Activated CD4-positive, CD25-positive, alpha-beta regulatory T cell treated with anti-CD3 and anti-CD28 coated beads, Interleukin-2, amount 50 U/mL, for 24 hours (primary cell): ENCODE measurements around the gene PHC2.
"Not testable (repeated sequence)": the region's sequence is repeated elsewhere in the genome, so short reads cannot be mapped to it uniquely, and the experiment has no call there.

ENCODE experiments used
- ATAC-seq, 2 donors: fragments of 150-1000 bp; cut with Tn5 transposase; one replicate each; pipeline ENCODE4 v1.10.0; 2021; ENCODE audit warnings: mild to moderate bottlenecking in 1 of 2, moderate library complexity in 1 of 2

The PHC2 gene

DNA sequence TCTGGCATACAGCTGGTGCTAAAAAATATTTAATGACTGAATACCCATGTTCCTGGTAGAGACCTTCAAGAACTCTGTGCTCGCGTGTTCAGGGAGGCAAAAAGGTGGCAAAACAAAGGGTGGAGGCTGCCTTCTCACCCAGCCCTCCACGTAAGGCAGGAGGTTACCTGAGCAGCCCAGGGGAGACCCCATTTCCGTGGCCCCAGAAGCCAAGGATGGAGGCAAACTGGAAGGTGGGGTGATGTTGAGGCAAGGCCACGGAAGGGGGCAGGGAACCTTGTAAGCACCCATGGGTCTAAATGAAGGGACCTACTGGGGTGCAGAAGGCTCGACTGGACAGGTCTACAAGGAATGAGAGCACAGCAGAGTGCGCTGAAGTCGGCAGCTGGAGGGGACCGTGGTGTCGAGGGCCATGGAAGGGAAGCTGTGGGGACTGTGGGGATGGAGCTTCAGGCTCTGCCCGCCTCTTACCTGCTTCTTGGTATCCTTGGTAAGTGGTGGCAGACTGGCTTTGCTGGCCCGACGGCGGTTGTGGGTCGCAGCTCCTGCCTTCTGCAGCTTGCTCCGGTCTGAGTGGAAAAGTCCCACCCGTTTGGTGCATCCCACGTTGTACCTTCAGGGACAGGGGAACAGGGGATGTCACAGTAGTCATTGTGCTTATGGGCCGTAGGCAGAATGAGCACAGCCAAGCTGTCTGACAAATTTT, 101.1 kb downstream of the PHC2 start:
- ATAC-seq: no peak

DNA sequence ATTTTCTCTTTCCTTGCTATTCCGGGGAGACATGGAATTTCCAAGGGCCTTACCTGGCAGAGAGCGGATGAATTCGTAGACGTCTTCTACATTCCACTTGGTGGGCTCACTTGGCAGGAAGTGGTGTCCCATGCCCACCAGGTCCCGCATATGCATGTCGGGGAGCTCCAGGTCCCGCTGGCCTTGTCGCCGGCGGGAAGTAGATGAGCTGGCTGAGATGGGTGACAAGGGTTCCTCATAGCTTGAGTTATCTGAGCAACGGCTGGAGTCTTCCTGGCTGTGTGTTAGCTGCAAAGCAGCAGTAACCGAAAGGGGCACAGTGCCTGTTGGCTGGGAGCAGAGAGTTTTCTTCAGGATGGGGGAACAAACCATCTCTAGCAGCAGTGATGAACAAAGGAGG, 102.1 kb downstream of the PHC2 start:
- no peak for ATAC-seq

DNA sequence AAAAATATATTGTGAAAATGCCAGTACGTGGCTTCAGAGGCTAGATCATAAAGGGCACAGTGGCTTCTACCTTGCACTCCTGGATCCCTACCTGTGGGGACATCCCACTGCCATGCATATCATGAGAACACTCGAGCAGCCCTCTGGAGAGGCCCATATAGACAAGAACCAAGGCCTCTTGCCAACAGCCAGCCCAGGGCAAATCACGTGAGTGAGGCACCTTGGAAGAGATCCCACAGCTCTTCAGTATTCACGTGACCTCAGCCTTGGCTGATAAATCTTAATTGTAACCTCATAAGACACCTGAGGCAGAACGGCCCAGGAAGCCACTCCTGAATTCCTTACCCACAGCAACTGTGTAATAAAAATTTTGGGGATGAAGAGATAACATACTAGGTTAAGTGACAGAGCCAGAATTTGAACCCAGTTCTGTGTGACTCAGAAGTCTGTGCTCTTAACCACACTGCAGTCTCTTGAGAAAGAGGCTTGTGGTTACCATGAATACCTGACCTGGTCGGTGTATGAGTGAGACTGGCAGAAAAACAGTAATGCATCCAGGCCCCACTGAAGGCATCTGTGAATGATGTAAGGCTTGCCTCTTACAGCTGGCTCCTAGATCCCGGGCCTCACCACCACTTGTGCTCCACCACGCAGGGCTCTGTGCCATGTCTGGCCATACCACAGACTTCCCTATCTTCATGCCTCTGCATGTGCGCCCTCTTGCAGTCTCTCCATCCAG, 103.1 kb downstream of the PHC2 start:
- peak in 1 of 2 donors; percentile 33 for ATAC-seq

DNA sequence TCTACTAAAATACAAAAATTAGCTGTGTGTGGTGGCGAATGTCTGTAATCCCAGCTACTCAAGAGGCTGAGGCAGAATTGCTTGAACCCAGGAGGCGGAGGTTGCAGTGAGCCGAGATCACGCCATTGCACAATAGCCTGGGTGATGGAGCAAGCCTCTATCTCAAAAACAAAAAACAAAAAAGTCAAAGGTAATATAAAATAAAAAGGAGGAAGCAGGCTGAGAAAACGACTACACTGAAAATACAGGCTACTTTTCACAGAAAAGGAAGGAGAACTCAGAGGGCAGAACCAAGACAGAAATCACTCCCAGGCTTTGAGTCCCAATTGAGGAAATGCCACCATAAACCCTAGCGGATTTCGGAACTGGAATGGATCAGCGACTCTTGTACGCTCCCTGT, 104.1 kb downstream of the PHC2 start:
- ATAC-seq: no peak

DNA sequence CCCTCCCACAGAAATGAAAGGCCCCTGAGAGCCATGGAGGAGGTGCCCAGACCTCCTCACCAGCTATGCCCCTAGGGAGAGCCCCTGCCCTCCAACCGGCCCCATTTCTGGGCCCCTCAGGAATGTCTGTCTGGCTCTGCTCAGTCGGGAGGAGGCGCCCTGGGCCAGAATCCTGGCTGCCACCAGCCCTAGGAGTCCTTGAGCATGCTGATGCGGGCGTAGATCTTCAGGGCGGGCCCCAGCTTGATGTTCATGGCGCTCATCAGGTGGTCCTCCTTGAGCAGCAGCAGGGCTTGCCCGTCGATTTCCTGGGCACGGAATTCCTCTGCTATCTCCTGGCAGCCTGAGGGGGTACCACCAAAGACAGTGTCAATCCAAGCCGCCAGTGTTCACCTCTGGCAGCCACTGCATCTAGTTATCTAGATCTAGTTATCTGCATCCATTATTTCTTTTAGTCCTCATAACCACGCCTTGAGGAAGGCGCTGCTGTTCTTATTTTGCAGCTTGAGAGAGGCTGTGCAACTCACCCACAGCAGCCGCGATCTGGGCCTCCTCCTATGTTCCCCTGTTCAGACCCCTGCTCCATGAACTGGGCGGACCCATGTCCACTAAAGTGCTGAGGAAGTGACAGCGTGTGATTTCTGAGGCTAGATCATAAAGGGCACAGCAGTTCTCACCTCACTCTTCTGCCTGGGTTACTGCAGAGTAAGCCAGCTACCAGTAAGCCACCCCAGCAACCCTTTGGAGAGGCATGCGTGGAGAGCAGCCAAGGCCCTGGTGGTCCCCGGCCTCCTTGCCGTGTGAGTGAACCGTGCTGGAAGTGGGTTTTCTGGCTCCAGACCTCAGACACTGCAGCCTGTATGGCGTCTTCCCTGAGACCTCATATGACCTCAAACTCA, 106.0 kb downstream of the PHC2 start:
- ATAC-seq: no peak

DNA sequence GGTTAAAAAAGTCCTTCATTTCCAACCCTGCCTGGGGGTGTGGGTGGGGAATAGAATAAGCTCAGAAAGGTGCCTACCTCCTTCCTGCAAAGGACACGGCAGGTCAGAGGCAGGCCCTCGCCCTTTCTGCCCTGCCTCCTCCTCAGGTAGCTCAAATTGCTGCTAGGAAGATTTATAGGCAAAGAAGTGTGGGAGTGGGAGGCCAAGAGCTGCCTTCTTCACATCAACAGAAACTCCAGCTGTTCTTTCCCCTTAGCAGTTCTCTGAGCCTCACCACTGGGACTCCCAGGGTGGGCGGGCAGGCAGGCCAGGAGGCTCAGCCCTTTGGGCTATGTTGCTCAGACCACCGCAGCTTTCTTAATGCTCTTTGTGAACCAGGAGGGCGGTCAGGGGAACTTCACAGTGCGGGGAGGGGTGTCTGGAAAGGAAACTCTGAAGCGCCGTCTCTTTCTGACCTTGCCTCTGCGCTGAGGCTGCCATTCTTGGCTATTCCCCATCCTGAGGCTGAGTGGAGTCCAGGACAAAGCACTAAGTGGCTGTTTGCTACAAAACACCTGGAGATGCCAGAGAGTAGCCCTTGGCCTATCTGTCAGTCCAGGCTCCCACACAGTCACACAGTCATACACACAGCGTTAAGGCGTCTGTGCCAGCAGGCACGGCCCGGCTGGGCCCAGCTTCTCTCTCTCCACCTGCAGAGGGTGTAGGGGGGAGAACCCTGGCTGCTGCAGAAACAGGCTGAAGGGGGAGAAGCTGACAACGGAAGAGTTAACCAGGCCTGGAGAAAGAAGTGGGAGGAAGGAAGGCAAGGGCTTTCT, 107.0 kb downstream of the PHC2 start:
- no peak for ATAC-seq

DNA sequence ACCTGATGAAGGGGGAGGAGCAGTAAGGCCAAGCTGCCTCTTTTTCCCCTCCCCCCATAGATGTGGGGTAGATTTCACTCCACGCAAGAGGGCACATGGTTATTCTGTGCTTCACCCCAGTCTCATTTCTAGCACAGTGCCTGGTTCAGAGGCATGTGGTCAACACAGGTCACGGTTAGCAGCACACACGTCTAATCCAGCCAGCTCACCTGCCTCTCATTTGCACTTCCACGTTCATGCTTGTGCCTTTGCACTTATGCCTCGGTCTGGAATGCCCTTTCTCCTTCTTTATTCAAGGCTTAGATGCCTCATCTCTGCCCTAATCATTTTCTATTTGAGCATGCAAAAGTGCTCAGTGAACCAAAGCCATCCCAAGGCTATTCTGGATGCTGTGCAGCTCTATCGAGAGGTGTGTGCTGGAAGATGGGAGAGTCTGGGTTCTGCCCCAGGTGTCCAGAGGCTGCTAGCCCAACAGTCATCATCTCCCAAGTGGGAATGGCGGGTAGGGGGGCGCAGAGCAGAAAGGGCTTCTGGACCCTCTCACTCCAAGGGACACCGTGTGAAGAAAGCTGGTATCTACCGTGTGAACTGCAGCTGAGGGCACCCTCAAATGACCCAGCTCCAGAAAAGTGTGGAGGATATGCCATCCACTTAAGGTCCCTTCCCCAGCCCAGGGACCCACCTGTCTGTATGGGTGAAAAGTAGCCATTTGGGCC, 107.9 kb downstream of the PHC2 start:
- ATAC-seq: no peak

DNA sequence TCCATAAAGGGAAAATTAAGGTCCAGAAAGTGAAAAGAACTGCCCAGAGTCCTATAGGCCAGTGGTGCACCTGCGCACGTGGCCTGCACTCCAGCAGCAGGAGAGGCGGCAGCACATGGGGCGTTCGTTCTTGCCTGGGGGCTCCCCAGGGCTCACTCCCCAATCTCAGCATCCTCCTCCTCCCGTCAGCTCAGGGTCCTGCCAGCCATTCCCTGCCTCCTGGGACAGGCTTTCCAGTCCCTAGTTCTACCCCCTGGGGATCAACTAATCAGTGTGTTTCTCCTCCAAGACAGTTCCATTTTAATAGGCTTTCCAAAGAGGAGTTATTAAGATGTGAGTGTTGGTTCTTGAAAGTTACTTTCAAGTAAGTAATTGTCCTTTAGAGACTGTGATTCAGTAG, 108.8 kb downstream of the PHC2 start:
- no peak for ATAC-seq

DNA sequence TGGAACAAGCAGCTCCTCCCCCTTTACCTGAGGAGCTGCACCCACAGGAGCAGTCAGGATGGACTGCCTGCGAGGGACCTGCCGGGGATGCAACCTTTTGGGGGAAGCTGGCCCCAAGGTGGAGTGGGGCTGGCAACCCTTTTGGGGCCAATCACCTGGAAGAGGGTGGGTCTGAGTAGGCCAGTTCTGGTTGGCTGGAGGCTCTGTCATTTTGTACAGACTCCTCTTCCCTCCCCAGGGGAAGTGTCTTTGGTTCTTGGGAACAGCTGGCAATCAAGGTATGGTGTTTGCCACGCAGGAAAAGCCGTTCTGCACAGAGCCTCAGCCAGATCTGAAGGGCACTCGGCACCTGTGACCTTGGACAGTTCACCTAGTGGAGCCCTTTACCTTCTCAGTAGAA, 109.7 kb downstream of the PHC2 start:
- no peak for ATAC-seq

DNA sequence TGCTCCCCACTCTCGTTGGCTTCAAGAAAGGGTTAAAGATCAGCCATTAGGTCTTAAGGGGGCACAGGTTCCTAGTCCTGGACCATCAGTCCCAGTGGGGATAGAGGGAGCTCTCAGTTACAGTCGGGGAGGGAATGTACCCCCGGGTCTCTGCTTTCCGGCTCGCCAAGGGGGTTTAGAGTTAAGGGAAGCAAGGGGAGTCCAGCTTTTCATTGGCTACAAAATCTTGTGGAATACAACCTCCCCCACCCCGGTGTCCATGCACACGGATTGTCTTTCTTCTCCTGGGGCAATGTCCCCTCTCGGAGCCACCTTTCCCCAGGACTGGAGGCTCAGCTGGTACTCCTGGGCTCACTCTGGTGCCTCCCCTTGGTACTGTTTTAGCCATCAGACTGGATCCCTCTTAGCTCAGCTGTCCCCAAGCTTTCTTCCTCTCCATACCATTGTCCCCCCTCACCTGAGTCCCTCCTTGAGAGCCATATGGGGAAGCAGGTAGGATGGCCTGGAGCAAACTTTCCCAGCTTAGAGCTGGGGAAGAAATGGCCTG, 110.2 kb downstream of the PHC2 start, which contains the start of gene A3GALT2:
Gene A3GALT2 (minus strand): TSS at position 480 of the 547 bp plus-strand sequence. CDS start 0 bp downstream, at position 480.
- ATAC-seq: no peak

DNA sequence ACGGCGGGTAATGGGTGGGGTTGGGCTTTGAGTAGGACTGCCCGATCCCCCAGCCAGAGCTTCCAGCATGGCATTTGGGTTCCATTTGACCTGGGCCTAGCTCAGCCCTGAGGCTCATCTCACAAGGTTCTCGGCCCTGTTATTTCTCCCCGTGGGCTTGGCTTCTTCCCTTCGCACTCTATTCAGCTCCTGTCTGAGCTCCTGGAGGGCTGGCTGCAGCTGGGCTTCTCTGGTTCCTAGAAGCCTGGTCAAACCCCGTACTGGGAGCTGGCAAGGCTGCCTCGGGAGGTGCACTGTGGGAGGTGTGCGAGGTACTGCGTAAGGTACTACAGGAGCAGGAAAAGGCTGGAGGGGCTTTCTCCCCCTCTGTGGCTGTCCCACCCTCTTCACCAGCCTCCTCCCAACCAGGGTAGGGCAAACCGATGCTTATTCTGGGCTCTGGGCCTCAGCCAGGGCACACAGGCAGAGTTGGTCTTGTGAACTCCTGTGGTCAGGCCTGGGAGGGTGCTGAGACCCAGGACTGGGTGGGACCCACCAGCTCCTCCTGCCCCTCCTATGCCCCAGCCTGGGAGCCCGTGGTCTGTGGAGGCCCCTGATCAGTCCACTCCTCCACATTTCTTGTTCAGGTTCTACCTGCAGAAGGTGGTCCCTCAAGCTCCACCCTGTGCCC, 110.8 kb downstream of the PHC2 start:
- ATAC-seq: no peak

DNA sequence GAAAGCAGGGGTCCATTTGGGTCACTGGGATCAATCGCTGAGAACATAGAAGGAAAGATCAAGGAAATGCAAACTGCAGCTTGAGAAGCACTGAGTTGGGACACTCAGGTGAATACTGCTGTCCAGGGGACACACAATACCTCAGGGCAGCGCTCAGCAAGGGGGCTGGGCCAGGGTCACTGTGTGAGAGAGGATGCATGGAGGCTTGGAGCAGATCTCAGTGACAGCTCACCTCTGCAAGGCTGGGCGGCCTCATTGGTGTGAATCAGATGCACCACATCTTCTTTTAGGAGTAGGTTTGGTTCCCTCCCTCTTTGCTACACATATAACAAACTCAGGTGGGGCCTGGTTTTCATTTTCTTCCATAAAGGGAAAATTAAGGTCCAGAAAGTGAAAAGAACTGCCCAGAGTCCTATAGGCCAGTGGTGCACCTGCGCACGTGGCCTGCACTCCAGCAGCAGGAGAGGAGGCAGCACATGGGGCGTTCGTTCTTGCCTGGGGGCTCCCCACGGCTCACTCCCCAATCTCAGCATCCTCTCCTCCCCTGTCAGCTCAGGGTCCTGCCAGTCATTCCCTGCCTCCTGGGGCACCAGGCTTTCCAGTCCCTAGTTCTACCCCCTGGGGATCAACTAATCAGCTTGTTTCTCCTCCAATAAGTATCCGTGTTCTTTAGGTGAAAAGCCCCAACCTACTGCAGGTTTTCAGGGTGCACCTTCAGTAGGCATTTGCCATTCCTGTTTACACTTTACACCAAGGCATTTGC, 111.5 kb downstream of the PHC2 start:
- ATAC-seq: no peak

DNA sequence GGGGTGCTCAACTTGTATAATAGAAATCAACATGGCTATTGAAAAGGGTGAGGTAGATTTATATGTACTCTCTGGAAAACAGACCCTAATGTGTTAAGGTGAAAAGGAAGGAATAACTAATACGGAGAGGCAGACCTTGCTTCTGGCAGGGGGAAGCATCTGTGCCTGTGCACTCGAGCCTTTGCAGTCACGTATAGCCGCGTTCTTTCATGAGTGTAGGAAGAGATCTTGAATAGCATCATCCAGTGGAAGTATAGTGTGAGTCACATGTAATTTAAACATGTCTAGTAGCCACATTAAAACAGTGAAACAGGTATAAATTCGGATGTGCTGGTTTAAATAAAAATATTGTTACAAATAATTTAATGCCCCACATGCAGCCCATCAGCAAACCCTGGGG, 112.9 kb downstream of the PHC2 start:
- ATAC-seq: no peak

DNA sequence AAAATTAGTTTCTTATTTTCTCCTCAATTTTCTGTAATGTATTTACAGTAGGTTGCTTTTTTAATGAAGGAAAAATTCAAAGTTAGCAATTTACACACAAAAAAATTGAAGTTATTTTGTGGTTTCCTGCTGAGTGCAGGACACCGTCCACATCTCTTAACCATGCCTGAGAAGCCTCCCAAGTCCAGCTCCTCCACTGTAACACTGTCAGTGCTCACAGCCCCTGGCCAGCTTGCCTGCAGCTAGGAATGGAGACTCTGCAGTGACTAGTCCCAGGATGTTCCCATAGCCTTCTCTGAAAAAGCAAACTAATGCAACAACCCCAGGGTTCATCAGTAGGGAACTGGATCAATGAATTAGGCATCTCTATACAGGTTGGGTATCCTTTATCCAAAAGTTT, 113.5 kb downstream of the PHC2 start:
- ATAC-seq: no peak

DNA sequence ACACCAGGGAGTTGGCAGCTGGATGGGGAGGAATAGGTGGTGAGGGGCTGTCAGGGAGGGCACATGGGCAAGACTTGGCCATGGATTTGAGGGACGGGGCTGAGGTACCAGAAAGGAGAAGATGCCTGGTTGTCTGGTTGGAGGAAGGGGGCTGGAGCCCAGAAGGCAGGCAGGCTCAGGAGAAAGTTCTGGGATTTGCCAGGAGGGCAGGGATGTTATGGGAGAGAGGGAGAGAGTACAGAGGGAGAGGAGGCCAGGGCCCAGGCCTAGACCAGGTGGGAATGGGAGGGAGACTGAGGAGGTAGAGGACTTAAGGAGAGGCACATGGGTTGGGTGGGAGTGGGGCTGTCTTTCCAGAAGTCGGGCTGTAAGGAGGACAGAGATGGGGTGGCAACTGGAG, 114.3 kb downstream of the PHC2 start:
- ATAC-seq: no peak

DNA sequence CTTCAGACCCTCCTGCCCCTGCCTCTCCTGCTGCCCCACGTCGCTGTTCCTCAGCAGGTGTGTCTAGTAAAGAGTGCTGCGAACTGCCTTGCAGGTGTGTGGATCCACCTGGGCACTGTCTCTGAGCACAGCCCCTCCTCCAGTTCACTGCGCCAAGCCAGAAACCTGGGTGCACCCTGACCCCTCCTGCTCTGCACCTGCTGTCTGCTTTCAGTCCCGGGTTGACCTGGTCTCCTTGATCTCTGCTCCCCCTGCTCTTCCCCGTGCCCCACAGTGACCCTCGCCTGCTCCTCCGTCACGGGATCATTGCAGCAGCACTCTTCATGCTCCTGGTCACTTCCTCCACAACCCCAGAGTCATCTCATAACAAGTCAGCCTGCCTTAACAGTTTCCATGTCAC, 116.5 kb downstream of the PHC2 start:
- ATAC-seq: no peak

DNA sequence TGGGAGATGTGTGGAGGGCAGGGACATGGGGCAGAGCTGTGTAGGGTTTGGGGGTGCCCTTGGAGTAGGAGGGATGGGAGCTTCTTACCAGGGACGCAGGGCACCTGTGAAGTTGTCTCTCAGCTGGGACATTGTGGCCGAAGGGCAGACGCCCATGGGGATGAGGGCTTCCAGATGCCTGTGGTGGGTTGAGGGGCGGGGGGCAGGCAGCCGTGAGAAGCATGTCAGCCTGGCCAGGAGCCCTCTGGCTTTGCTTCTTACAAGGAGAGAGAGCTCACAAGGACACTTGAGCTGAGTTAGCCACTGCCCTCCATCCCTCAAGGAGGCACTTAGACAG, 118.5 kb downstream of the PHC2 start:
- no peak for ATAC-seq

DNA sequence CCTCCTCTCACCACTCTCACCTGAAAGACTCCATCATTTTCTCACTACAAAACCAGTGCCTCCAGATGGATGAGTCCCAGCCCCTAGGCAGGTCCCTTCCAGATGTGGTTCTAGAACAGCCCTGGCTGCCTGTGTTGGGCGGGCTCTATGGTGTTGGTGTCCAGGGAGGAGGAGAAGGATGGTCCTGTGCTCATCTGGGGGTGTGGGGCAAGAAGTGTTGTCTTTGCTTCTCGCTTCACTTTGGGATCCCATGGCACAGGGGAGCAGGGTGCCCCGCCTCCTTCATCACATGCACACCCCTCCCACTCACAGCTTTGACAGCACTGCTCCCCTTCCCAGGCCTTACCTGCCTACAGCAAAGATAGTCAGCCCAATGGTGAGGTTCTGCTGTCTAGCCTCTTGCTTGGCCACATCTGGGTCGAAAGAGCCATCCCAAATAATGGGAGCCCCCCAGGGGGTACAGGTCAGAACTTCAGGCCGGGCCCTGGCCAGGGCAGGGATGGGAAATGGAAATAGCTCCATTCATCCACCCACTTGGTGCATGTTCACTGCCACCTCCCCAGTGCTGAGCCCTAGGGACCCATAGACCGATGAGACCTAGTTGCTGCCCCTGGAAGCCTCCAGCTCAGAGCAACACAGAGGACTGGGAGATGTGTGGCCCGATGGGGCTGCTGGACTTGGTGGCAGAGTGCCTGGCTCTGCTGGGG, 119.0 kb downstream of the PHC2 start:
- no peak for ATAC-seq

DNA sequence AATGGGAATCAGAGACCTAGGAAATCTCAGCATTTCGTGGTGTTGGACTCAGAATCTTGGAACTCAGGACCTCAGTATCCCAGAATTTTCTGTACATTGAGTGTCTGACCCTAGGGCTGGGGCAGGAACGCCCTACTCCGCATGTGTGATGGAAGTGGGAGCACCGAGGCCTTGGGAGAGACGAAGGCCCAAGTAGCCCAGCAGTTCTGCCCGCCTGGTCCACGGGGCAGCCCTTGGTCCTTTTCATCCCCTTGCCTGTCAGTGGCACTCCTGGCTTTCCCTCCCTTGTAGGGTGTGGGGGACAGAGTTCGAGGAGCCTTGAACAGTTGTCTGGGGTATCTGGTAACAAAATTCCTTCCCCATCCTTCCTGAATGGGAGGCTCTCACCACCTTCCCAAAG, 120.2 kb downstream of the PHC2 start:
- no peak for ATAC-seq

DNA sequence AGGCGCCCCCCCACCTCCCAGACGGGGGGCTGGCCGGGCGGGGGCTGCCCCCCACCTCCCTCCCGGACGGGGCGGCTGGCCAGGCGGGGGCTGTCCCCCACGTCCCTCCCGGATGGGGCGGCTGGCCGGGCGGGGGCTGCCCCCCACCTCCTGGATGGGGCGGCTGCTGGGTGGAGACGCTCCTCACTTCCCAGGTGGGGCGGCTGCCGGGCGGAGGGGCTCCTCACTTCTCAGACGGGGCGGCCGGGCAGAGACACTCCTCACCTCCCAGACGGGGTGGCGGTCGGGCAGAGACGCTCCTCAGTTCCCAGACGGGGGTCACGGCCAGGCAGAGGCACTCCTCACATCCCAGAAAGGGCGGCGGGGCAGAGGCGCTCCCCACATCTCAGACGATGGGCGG, 121.5 kb downstream of the PHC2 start:
- ATAC-seq: not testable (repeated sequence)
